GM12878 (cell line): ENCODE results near the gene KATNBL1. TPM values are rescaled to one million over a fixed set of nuclear protein-coding genes. Genes with fewer than 3 reads are reported as not detected.
A peak's percentile ranks its signal among the peaks of the same experiment; 100 is the strongest.

Experiments
- FOS ChIP-seq: IDR thresholded peaks from 3 replicates; pipeline ENCODE4 v1.6.1; 2011; ENCODE audit warnings: borderline replicate concordance; ENCODE audit not compliant: insufficient read length; ENCODE audit errors: extremely low read depth
- GATAD2B ChIP-seq: fragments of 450-650 bp; conservative IDR thresholded peaks from 2 replicates; pipeline ENCODE4 v1.6.1; 2017; ENCODE audit warnings: low read depth, mild to moderate bottlenecking, moderate library complexity
- IKZF2 ChIP-seq, 2 experiments: fragments of 450-650 bp; IDR thresholded peaks; 2 replicates each; pipeline ENCODE4 v1.6.1; 2017; ENCODE audit warnings: mild to moderate bottlenecking in 2 of 2, moderate library complexity in 2 of 2
- PAX5 ChIP-seq: IDR thresholded peaks from 2 replicates; pipeline ENCODE4 v1.6.1; 2011; ENCODE audit warnings: low read depth, low read length, borderline replicate concordance
- TBL1XR1 ChIP-seq: IDR thresholded peaks from 2 replicates; pipeline ENCODE4 v1.6.1; 2012; ENCODE audit warnings: low read depth, low read length, improper control_type of control experiment
- TCF12 ChIP-seq: IDR thresholded peaks from 2 replicates; pipeline ENCODE4 v1.6.1; 2011; ENCODE audit warnings: low read depth, mild to moderate bottlenecking, low read length
- TCF7 ChIP-seq: IDR thresholded peaks from 2 replicates; pipeline ENCODE4 v1.6.1; 2014; ENCODE audit warnings: antibody characterized with exemption, borderline replicate concordance
- ZBED1 ChIP-seq: IDR thresholded peaks from 2 replicates; pipeline ENCODE4 v1.6.1; 2016; ENCODE audit warnings: borderline replicate concordance
- ZNF207 ChIP-seq: fragments of 450-650 bp; IDR thresholded peaks from 2 replicates; pipeline ENCODE4 v1.6.1; 2014; ENCODE audit warnings: antibody characterized with exemption, mild to moderate bottlenecking, borderline replicate concordance
- ZNF592 ChIP-seq: fragments of 450-650 bp; IDR thresholded peaks from 2 replicates; pipeline ENCODE4 v1.6.1; 2017; ENCODE audit warnings: mild to moderate bottlenecking, moderate library complexity
- polyA plus RNA-seq, 11 experiments: library from polyadenylated mRNA; depleted of rRNA in 4 of 11; unstranded in 6 of 11; stranded (reverse) in 5 of 11; fragments of >200 nt; fragmentation: Nextera tagmentation in 4 of 11; fragmentation: Illumina TruSeq in 1 of 11; extraction: Ambion mirVana in 4 of 11; extraction: Trizol in 1 of 11; gene quantifications; 1 replicate in 1 of 11; 2 replicates in 10 of 11; pipeline versions ENCODE4 v1.2.1 to v1.2.3, GENCODE V29; 2011 to 2016; ENCODE audit warnings: inconsistent platforms in 2 of 11, missing spikeins in 2 of 11, low read depth in 1 of 11
- total RNA-seq, 4 experiments: library from RNA; depleted of rRNA in 3 of 4; stranded (reverse); fragments of >200 nt in 3 of 4; fragmentation: Illumina TruSeq in 1 of 4; extraction: Trizol in 1 of 4; gene quantifications; 2 replicates each; pipeline versions ENCODE4 v1.2.1 to v1.2.3, GENCODE V29; 2013 to 2021
- TF ChIP-seq, protein P1 (sequence below): IDR thresholded peaks from 2 replicates; pipeline ENCODE4 v1.6.1; 2012; ENCODE audit warnings: mild to moderate bottlenecking, low read depth, low read length
- TF ChIP-seq, protein P2 (sequence below): fragments of 450-650 bp; IDR thresholded peaks from 2 replicates; pipeline ENCODE4 v1.6.1; 2017; ENCODE audit warnings: mild to moderate bottlenecking, moderate library complexity
- TF ChIP-seq, protein P3 (sequence below): fragments of 450-650 bp; formaldehyde crosslinking; IDR thresholded peaks from 2 replicates; pipeline ENCODE4 v1.4.0; 2022; ENCODE audit warnings: mild to moderate bottlenecking, moderate library complexity

KATNBL1 gene
- total and polyA plus RNA-seq, 10 of the 15 experiments (the other 5 are each of a cell fraction or from before 2014, with no cell fraction given): 7.8 to 58.8 (median 30.1) TPM

DNA sequence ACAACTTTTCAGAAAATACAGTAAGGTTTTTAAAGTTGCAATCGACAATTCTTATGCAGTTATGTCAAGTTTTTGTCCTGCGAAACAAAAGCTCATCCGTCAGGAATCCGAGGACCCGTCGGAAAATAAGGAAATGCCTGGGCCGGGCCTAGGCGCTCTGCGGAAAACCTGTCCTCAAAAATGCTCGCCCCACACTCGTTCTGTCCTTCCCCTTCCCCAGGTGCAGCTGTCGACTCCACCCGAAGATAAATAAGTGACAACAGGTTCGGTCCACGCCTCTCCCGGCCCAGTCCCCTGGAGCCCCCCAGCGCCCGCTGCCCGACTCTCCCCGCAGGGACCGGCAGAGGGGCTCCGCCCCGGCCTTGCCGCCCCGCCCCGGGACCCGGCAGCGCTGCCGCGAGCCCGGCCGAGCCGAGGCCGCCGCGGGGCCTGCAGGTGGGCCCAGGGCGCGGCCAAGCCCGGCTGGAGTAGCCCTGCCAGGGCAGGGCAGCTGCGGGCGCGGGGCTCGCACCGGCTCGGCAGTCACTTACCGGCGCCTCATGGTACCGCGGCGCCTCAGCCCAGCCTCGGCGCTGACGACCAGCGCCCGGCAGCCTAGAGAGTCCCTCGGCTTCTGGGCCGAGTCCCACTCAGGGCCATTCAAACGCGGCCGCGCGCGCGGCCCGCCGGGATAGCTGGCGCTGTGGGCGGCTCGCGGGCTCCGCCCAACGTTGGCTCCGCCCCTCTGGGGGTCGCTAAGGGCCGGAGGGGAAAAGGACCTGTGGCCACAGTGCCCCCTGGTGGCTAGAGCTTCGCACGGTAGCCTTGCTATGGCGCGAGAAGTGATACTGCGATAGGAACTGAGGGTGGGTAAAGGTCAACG lies at the start of gene KATNBL1 (continued):
- no peak for TF ChIP-seq ZNF592
- TF ChIP-seq, protein P1, sequence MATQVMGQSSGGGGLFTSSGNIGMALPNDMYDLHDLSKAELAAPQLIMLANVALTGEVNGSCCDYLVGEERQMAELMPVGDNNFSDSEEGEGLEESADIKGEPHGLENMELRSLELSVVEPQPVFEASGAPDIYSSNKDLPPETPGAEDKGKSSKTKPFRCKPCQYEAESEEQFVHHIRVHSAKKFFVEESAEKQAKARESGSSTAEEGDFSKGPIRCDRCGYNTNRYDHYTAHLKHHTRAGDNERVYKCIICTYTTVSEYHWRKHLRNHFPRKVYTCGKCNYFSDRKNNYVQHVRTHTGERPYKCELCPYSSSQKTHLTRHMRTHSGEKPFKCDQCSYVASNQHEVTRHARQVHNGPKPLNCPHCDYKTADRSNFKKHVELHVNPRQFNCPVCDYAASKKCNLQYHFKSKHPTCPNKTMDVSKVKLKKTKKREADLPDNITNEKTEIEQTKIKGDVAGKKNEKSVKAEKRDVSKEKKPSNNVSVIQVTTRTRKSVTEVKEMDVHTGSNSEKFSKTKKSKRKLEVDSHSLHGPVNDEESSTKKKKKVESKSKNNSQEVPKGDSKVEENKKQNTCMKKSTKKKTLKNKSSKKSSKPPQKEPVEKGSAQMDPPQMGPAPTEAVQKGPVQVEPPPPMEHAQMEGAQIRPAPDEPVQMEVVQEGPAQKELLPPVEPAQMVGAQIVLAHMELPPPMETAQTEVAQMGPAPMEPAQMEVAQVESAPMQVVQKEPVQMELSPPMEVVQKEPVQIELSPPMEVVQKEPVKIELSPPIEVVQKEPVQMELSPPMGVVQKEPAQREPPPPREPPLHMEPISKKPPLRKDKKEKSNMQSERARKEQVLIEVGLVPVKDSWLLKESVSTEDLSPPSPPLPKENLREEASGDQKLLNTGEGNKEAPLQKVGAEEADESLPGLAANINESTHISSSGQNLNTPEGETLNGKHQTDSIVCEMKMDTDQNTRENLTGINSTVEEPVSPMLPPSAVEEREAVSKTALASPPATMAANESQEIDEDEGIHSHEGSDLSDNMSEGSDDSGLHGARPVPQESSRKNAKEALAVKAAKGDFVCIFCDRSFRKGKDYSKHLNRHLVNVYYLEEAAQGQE: no peak
- TF ChIP-seq PAX5: peak; percentile 17; the same call in 1 of the 2 replicates
- no peak for TF ChIP-seq TBL1XR1
- 0 out of 2 replicates have a peak, but pooled peaks have one; percentile 48 for TF ChIP-seq TCF12
- TF ChIP-seq FOS: no peak
- TF ChIP-seq GATAD2B: peak; percentile 95
- TF ChIP-seq, protein P2, sequence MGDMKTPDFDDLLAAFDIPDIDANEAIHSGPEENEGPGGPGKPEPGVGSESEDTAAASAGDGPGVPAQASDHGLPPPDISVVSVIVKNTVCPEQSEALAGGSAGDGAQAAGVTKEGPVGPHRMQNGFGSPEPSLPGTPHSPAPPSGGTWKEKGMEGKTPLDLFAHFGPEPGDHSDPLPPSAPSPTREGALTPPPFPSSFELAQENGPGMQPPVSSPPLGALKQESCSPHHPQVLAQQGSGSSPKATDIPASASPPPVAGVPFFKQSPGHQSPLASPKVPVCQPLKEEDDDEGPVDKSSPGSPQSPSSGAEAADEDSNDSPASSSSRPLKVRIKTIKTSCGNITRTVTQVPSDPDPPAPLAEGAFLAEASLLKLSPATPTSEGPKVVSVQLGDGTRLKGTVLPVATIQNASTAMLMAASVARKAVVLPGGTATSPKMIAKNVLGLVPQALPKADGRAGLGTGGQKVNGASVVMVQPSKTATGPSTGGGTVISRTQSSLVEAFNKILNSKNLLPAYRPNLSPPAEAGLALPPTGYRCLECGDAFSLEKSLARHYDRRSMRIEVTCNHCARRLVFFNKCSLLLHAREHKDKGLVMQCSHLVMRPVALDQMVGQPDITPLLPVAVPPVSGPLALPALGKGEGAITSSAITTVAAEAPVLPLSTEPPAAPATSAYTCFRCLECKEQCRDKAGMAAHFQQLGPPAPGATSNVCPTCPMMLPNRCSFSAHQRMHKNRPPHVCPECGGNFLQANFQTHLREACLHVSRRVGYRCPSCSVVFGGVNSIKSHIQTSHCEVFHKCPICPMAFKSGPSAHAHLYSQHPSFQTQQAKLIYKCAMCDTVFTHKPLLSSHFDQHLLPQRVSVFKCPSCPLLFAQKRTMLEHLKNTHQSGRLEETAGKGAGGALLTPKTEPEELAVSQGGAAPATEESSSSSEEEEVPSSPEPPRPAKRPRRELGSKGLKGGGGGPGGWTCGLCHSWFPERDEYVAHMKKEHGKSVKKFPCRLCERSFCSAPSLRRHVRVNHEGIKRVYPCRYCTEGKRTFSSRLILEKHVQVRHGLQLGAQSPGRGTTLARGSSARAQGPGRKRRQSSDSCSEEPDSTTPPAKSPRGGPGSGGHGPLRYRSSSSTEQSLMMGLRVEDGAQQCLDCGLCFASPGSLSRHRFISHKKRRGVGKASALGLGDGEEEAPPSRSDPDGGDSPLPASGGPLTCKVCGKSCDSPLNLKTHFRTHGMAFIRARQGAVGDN: peak; percentile 83; the same call in 1 of the 2 replicates
- TF ChIP-seq ZNF207: peak; percentile 96
- TF ChIP-seq TCF7: no peak
- TF ChIP-seq, protein P3, sequence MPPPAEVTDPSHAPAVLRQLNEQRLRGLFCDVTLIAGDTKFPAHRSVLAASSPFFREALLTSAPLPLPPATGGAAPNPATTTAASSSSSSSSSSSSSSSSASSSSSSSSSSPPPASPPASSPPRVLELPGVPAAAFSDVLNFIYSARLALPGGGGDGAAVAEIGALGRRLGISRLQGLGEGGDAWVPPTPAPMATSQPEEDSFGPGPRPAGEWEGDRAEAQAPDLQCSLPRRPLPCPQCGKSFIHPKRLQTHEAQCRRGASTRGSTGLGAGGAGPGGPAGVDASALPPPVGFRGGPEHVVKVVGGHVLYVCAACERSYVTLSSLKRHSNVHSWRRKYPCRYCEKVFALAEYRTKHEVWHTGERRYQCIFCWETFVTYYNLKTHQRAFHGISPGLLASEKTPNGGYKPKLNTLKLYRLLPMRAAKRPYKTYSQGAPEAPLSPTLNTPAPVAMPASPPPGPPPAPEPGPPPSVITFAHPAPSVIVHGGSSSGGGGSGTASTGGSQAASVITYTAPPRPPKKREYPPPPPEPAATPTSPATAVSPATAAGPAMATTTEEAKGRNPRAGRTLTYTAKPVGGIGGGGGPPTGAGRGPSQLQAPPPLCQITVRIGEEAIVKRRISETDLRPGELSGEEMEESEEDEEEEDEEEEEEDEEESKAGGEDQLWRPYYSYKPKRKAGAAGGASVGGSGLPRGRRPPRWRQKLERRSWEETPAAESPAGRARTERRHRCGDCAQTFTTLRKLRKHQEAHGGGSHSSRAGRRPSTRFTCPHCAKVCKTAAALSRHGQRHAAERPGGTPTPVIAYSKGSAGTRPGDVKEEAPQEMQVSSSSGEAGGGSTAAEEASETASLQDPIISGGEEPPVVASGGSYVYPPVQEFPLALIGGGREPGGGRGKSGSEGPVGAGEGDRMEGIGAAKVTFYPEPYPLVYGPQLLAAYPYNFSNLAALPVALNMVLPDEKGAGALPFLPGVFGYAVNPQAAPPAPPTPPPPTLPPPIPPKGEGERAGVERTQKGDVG (CRISPR knock-in tag): no peak
- no peak for TF ChIP-seq IKZF2 (IDR thresholded peaks at IDR 0.05)
- 0 out of 2 replicates have a peak, but pooled peaks have one; percentile 30 for TF ChIP-seq ZBED1
